Tibial nerve (tissue), 4 donors: ENCODE measurements around the gene GNG12. TPM values are rescaled to one million over a fixed set of nuclear protein-coding genes. Genes with fewer than 3 reads are reported as not detected.

ENCODE experiments used
- DNase-seq, 2 donors: peaks; one replicate each; pipeline ENCODE4 v3.0.0-alpha.2; 2019; ENCODE audit warnings: low spot score in 2 of 2
- H3K27ac ChIP-seq, 4 donors: fragments of 200-600 bp; sonication (generic) in 3 of 4; one replicate each; pipeline ENCODE4 v1.5.1; 2017 to 2019; ENCODE audit warnings: mild to moderate bottlenecking in 1 of 4
- H3K27me3 ChIP-seq, 2 donors: fragments of 200-600 bp; sonication (generic) in 1 of 2; one replicate each; pipeline versions ENCODE4 v1.5.1 to v1.6.0; 2017 to 2019
- H3K36me3 ChIP-seq, 3 donors: fragments of 200-600 bp; sonication (generic); one replicate each; pipeline ENCODE4 v1.5.1; 2018 to 2019
- H3K4me1 ChIP-seq, 4 donors: fragments of 200-600 bp; sonication (generic) in 3 of 4; one replicate each; pipeline ENCODE4 v1.5.1; 2017 to 2019
- H3K4me3 ChIP-seq, 4 donors: fragments of 200-600 bp; sonication (generic) in 3 of 4; one replicate each; pipeline ENCODE4 v1.5.1; 2017 to 2019; ENCODE audit warnings: mild to moderate bottlenecking in 1 of 4, moderate library complexity in 1 of 4
- H3K9me3 ChIP-seq, 4 donors: fragments of 200-600 bp; sonication (generic) in 3 of 4; one replicate each; pipeline ENCODE4 v1.5.1; 2017 to 2019
- EP300 ChIP-seq, 2 donors: sonication (generic); formaldehyde crosslinking; IDR thresholded peaks; one replicate each; pipeline ENCODE4 v1.6.1; 2017; ENCODE audit warnings: antibody characterized with exemption in 2 of 2, mild to moderate bottlenecking in 1 of 2
- POLR2A ChIP-seq, 2 donors: fragments of 450-650 bp; IDR thresholded peaks; one replicate each; pipeline ENCODE4 v1.6.1; 2017; ENCODE audit warnings: antibody characterized with exemption in 2 of 2, mild to moderate bottlenecking in 2 of 2, moderate library complexity in 2 of 2
- WGBS, 2 donors: methylation state at CpG; one replicate each; pipeline ENCODE4 v1.1.5; 2018; 5-methylcytosine and 5-hydroxymethylcytosine counted together
- total RNA-seq, 4 donors: library from RNA; depleted of rRNA; stranded (reverse); fragments of >200 nt; gene quantifications; one replicate each; pipeline ENCODE4 v1.1.0, GENCODE V29; 2016
- TF ChIP-seq, protein P1 (sequence below), 5 experiments: fragments of 200-600 bp in 3 of 5; fragments of 450-650 bp in 2 of 5; sonication (generic) in 3 of 5; IDR thresholded peaks; one replicate each; pipeline ENCODE4 v1.5.1; 2016 to 2019; ENCODE audit warnings: antibody characterized with exemption in 5 of 5, mild to moderate bottlenecking in 3 of 5, moderate library complexity in 2 of 5

GNG12 gene
- total RNA-seq, 4 donors from 2014 or later = 55.9 to 71.8 (median 68.4) TPM

DNA sequence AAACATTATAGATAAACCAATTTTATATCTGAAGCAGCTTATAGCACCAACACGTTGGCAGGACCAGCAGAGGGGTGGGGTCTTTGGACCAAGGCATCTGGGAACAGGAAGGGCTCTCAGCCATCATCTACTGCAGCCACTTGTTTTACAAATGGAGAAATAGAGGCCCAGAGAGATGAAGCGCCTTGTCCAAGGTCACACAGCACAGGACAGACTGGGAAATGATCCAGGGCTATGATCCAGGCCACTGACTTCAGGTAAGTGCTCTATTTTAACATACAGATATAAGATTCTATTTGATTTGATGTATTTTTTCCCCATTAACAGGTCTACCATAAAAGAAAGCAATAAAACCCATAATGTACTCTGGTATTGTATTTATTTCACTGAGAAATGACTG lies 131.4 kb downstream of the GNG12 start:
- no peak for DNase-seq
- no peaks in the 10 kb centered on the region for H3K27me3 ChIP-seq
- H3K36me3 ChIP-seq = peaks cover 0 to 40% (median 4%) of the 10 kb centered on the region in 3 donors
- H3K9me3 ChIP-seq = no peaks in the 10 kb centered on the region
- no peak overlapping the region for H3K27ac ChIP-seq
- TF ChIP-seq POLR2A (IDR thresholded peaks at IDR 0.05) (no peak), EP300 (IDR thresholded peaks at IDR 0.05) (no peak)
- TF ChIP-seq, protein P1, sequence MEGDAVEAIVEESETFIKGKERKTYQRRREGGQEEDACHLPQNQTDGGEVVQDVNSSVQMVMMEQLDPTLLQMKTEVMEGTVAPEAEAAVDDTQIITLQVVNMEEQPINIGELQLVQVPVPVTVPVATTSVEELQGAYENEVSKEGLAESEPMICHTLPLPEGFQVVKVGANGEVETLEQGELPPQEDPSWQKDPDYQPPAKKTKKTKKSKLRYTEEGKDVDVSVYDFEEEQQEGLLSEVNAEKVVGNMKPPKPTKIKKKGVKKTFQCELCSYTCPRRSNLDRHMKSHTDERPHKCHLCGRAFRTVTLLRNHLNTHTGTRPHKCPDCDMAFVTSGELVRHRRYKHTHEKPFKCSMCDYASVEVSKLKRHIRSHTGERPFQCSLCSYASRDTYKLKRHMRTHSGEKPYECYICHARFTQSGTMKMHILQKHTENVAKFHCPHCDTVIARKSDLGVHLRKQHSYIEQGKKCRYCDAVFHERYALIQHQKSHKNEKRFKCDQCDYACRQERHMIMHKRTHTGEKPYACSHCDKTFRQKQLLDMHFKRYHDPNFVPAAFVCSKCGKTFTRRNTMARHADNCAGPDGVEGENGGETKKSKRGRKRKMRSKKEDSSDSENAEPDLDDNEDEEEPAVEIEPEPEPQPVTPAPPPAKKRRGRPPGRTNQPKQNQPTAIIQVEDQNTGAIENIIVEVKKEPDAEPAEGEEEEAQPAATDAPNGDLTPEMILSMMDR (IDR thresholded peaks at IDR 0.05) = no peak
- H3K4me3 ChIP-seq = no peak overlapping the region
- 82% methylated on average over 2 of the region's 2 CpGs for WGBS, 2 donors
- H3K4me1 ChIP-seq = peaks cover 0 to 8% (median 0%) of the 10 kb centered on the region in 4 donors

DNA sequence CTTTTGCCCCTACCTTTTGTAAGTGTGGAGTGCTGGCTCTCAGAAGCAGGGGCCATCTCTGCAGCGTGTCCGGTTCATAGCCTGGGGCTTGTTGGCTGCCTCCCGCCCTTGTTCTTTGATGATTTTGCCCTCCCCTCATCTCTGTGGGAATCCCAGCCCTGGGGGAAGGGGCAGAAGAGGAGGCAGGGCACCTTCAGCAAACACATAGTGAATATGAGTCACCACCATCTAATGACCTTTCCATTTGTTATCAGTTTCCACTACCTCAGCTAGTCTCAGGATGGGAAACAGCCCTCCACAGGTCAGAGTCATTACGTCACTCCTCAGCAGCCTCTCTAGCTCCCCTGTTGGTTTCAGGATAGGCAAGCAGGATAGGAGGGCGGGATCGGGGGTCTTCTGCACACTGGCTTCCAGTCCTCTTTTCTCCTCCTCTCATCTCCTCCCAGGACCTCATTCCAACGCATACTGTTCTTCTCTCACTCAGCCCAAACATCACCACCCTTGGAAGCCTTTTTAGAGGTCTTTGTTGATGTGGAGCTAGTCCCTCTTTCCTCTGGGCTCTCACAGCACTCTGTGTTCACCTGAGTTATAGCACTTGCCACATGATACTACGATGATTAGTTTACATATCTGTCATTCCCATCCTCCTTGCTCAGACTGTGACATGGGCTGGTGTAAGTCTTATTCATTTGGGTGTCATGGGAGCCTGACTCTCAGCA lies 132.4 kb downstream of the GNG12 start:
- WGBS, 2 donors = 75 to 77% methylated on average over 8 of the region's 8 CpGs
- no peak overlapping the region for H3K4me3 ChIP-seq
- DNase-seq = no peak
- H3K4me1 ChIP-seq = no peaks in the 10 kb centered on the region
- TF ChIP-seq, protein P1 (IDR thresholded peaks at IDR 0.05) = no peak
- TF ChIP-seq POLR2A (IDR thresholded peaks at IDR 0.05) (no peak), EP300 (IDR thresholded peaks at IDR 0.05) (no peak)
- H3K27ac ChIP-seq = no peak overlapping the region
- H3K9me3 ChIP-seq = no peaks in the 10 kb centered on the region
- no peaks in the 10 kb centered on the region for H3K27me3 ChIP-seq
- H3K36me3 ChIP-seq = peaks cover 0 to 30% (median 4%) of the 10 kb centered on the region in 3 donors

DNA sequence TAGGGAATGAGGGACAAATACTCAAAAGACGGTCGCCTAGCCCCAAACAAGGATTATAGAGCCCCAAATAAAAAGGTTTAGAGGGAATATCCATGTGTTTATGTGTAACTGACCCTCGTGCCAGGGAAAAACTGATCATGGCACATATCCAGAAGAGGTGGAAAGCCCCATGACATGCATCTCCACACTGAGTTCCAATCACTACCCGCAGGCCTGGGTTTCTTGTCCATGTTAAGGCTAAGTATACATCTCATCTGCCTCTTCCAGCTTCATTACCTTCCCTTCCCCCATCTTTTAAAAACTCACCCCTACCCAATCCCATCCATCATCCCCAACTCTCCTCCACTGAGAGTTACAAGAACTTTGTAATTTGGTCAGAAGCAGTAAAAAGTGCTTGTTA lies 133.0 kb downstream of the GNG12 start:
- Histone ChIP-seq H3K36me3 (peaks cover 0 to 23% (median 2%) of the 10 kb centered on the region in 3 donors), H3K4me1 (no peaks in the 10 kb centered on the region), H3K9me3 (no peaks in the 10 kb centered on the region), H3K27me3 (no peaks in the 10 kb centered on the region), H3K4me3 (no peak overlapping the region), H3K27ac (no peak overlapping the region)
- DNase-seq = no peak
- no peak for TF ChIP-seq POLR2A (IDR thresholded peaks at IDR 0.05)
- 86 to 92% methylated on average over 4 of the region's 4 CpGs for WGBS, 2 donors

DNA sequence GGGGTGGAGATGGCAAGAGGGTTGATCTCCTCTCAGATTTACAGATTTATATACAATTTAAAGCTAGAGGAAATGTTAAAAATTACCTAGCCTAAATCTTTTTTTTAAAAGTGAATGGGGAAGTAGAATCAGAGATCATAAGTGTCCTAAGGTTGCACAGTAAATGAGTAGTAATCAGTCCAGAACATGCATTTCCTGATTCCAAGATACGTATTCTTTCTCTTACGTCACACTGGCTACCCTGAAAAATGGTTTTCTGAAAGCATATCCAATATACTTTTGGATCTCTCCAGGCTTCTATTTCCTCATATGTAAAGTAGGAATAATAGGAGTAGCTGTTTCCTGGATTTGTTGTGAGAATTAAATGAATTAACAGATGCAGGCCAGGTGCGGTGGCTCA lies 136.6 kb downstream of the GNG12 start:
- Histone ChIP-seq H3K4me3 (no peak overlapping the region), H3K27ac (no peak overlapping the region), H3K27me3 (no peaks in the 10 kb centered on the region), H3K36me3 (peaks cover 0 to 1% (median 0%) of the 10 kb centered on the region in 3 donors), H3K9me3 (no peaks in the 10 kb centered on the region), H3K4me1 (no peaks in the 10 kb centered on the region)
- no peak for DNase-seq
- TF ChIP-seq, protein P1 (IDR thresholded peaks at IDR 0.05) = no peak
- no peak for TF ChIP-seq POLR2A (IDR thresholded peaks at IDR 0.05)
- no peak for TF ChIP-seq EP300 (IDR thresholded peaks at IDR 0.05)
- WGBS, 2 donors = 79 to 86% methylated on average over 3 of the region's 3 CpGs

DNA sequence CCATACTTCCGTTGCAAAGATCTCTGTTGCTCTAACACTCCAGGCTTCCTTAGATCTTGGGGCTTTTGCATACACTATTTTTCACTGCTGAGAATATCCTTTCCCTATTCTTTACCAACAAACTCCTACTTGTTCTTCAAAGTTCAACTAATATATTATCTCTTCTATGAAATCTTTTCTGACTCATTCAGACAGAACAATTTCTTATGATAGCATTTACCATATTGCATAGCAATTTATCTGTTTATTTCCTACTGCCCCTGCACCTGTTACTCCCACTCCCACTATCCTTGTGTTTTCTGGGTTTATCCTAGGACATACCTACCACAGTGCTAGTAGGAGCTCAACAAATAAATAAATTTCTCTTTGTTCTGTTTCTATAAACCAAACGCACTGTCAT lies 137.3 kb downstream of the GNG12 start:
- no peaks in the 10 kb centered on the region for H3K27me3 ChIP-seq
- H3K4me1 ChIP-seq = no peaks in the 10 kb centered on the region
- TF ChIP-seq, protein P1 (IDR thresholded peaks at IDR 0.05) = no peak
- TF ChIP-seq EP300 (IDR thresholded peaks at IDR 0.05) (no peak), POLR2A (IDR thresholded peaks at IDR 0.05) (no peak)
- whole genome bisulfite sequencing, 2 donors = 68 to 89% methylated on average over 2 of the region's 2 CpGs
- no peak overlapping the region for H3K4me3 ChIP-seq
- DNase-seq = no peak
- H3K9me3 ChIP-seq = no peaks in the 10 kb centered on the region
- no peaks in the 10 kb centered on the region for H3K36me3 ChIP-seq
- no peak overlapping the region for H3K27ac ChIP-seq
